Kidney (tissue), 14 donors: ENCODE results near the gene RPA1. TPM values are rescaled to one million over a fixed set of nuclear protein-coding genes. Genes with fewer than 3 reads are reported as not detected.
"Not testable (repeated sequence)": the region's sequence is repeated elsewhere in the genome, so short reads cannot be mapped to it uniquely, and the experiment has no call there.

Source experiments
- DNase-seq, 5 donors: peaks; one replicate each; pipeline ENCODE4 v3.0.0-alpha.2; 2013 to 2020
- FAIRE-seq: peaks from 2 replicates; lab custom pipeline; 2012; peaks lifted over from hg19 to GRCh38; lab: Jason Lieb, UNC
- H3K27ac ChIP-seq, 2 donors: one replicate each; pipeline ENCODE4 v1.7.0; 2013; ENCODE audit warnings: low read depth in 2 of 2, low read length in 2 of 2, inconsistent platforms in 1 of 2
- H3K27me3 ChIP-seq: one replicate; pipeline ENCODE4 v1.7.1; 2013; ENCODE audit warnings: low read length, inconsistent platforms; ENCODE audit not compliant: control insufficient read depth, insufficient read depth
- H3K36me3 ChIP-seq, 3 donors: one replicate each; pipeline versions ENCODE4 v1.7.0 to v1.7.1; 2013; ENCODE audit warnings: low read length in 3 of 3, control low read depth in 1 of 3, inconsistent platforms in 1 of 3; ENCODE audit not compliant: insufficient read depth in 3 of 3, control insufficient read depth in 2 of 3
- H3K4me1 ChIP-seq, 3 donors: one replicate each; pipeline versions ENCODE4 v1.7.0 to v1.7.1; 2013; ENCODE audit warnings: low read length in 3 of 3, inconsistent platforms in 1 of 3, low read depth in 1 of 3; ENCODE audit not compliant: control insufficient read depth in 2 of 3, insufficient read depth in 2 of 3
- H3K4me3 ChIP-seq, 3 donors: one replicate each; pipeline versions ENCODE4 v1.7.0 to v1.8.1; 2013; ENCODE audit warnings: low read length in 3 of 3, control low read depth in 1 of 3, inconsistent platforms in 1 of 3
- H3K9ac ChIP-seq, 3 donors: one replicate each; pipeline versions ENCODE4 v1.7.0 to v1.7.1; 2013; ENCODE audit warnings: low read length in 3 of 3, control low read depth in 1 of 3, inconsistent platforms in 1 of 3
- H3K9me3 ChIP-seq, 3 donors: one replicate each; pipeline versions ENCODE4 v1.7.0 to v1.7.1; 2013; ENCODE audit warnings: low read length in 3 of 3, control low read depth in 1 of 3, inconsistent platforms in 1 of 3; ENCODE audit not compliant: control insufficient read depth in 2 of 3, insufficient read depth in 1 of 3
- CTCF ChIP-seq: IDR thresholded peaks from 3 replicates; pipeline ENCODE4 v1.5.1; 2012; ENCODE audit warnings: mild to moderate bottlenecking, moderate library complexity, borderline replicate concordance; ENCODE audit not compliant: insufficient read depth; ENCODE audit errors: extremely low read depth
- intact Hi-C: fragments of 100-400 bp; cut with DNase I; formaldehyde crosslinking; loops from one replicate; pipeline ENCODE4 v1.11.1; 2022
- polyA plus RNA-seq: library from polyadenylated mRNA; stranded (reverse); fragments of 350-450 nt; fragmentation: Illumina TruSeq; extraction: RNeasy Lipid Tissue Mini Kit (QIAGEN cat#74804); gene quantifications from one replicate; pipeline ENCODE4 v1.2.3, GENCODE V29; 2014; ENCODE audit warnings: low read depth, low replicate concordance; ENCODE audit not compliant: insufficient read depth
- total RNA-seq: library from RNA; stranded (reverse); fragmentation: NEBNext Ultra II Directional; extraction: Animal tissue kit (Norgen Biotek cat#: 25700); gene quantifications from one replicate; pipeline ENCODE4 v1.2.1, GENCODE V29; 2021
- donor health status: control.
- donor health status: control.
- donor health status: control.
- donor health status: control.
- donor health status: control.
- donor health status: DM: yes; HTN: yes; CAD: no.
- donor health status: Normal renal cell carcinoma (clear cell type).

Gene RPA1
- total and polyA plus RNA-seq, 2 donors from 2014 or later, result 26.1 to 89.0 TPM

GRCh38 chr17:1853698-1854097 is 23.9 kb downstream of the RPA1 start:
- H3K4me3 ChIP-seq, result no peak overlapping the region
- H3K27ac ChIP-seq, result no peak overlapping the region
- H3K27me3 ChIP-seq, result no peaks in the 10 kb centered on the region
- intact Hi-C loops, result no loop called here
- H3K9ac ChIP-seq, result no peak overlapping the region
- H3K4me1 ChIP-seq, result no peaks in the 10 kb centered on the region
- FAIRE-seq (no peak), DNase-seq (no peak)
- H3K9me3 ChIP-seq, result no peaks in the 10 kb centered on the region
- peaks cover 0 to 4% (median 0%) of the 10 kb centered on the region in 3 donors for H3K36me3 ChIP-seq
- no peak for TF ChIP-seq CTCF

GRCh38 chr17:1856462-1856861 is 26.7 kb downstream of the RPA1 start:
- FAIRE-seq, H3K27ac ChIP-seq, H3K27me3 ChIP-seq, H3K36me3 ChIP-seq, H3K4me3 ChIP-seq, DNase-seq, intact Hi-C loops, H3K4me1 ChIP-seq, H3K9ac ChIP-seq, H3K9me3 ChIP-seq: not testable (repeated sequence)

- Histone ChIP-seq H3K9me3 (no peaks in the 10 kb centered on the region), H3K4me1 (no peaks in the 10 kb centered on the region), H3K4me3 (no peak overlapping the region), H3K27me3 (no peaks in the 10 kb centered on the region), H3K9ac (no peak overlapping the region), H3K36me3 (no peaks in the 10 kb centered on the region), H3K27ac (no peak overlapping the region)
- TF ChIP-seq CTCF, result no peak
- DNase-seq (no peak), FAIRE-seq (no peak)
- intact Hi-C loops, result no loop called here
Observed at GRCh38 chr17:1860978-1861377, 31.2 kb downstream of the RPA1 start.

GRCh38 chr17:1861391-1862010 is 31.7 kb downstream of the RPA1 start:
- H3K36me3 ChIP-seq, result no peaks in the 10 kb centered on the region
- no peaks in the 10 kb centered on the region for H3K9me3 ChIP-seq
- no peak overlapping the region for H3K4me3 ChIP-seq
- H3K9ac ChIP-seq, result no peak overlapping the region
- DNase-seq, result no peak
- no peaks in the 10 kb centered on the region for H3K4me1 ChIP-seq
- intact Hi-C loops, result no loop called here
- FAIRE-seq, result no peak
- no peak for TF ChIP-seq CTCF
- no peak overlapping the region for H3K27ac ChIP-seq
- no peaks in the 10 kb centered on the region for H3K27me3 ChIP-seq
